HEK293 (cell line): ENCODE results near the gene BRINP2.

Experiments
- GLIS2 ChIP-seq: fragments of 450-650 bp; formaldehyde crosslinking; IDR thresholded peaks from 2 replicates; pipeline ENCODE4 v1.5.1; 2016; ENCODE audit warnings: missing biosample characterization, missing genetic modification characterization
- HOXC10 ChIP-seq: sonication (generic); formaldehyde crosslinking; IDR thresholded peaks from 2 replicates; pipeline ENCODE4 v1.8.1; 2023; ENCODE audit warnings: mild to moderate bottlenecking, missing genetic modification reagents
- INSM2 ChIP-seq: fragments of 450-650 bp; formaldehyde crosslinking; IDR thresholded peaks from 2 replicates; pipeline ENCODE4 v1.5.1; 2016; ENCODE audit warnings: missing biosample characterization, missing genetic modification characterization
- KLF10 ChIP-seq: fragments of 450-650 bp; IDR thresholded peaks from 2 replicates; pipeline ENCODE4 v1.5.1; 2018; ENCODE audit warnings: missing biosample characterization, mild to moderate bottlenecking, missing genetic modification characterization
- OSR2 ChIP-seq: fragments of 450-650 bp; formaldehyde crosslinking; IDR thresholded peaks from 2 replicates; pipeline ENCODE4 v1.5.1; 2016; ENCODE audit warnings: missing biosample characterization, missing genetic modification characterization
- PATZ1 ChIP-seq: fragments of 450-650 bp; formaldehyde crosslinking; IDR thresholded peaks from 2 replicates; pipeline ENCODE4 v1.5.1; 2016; ENCODE audit warnings: missing biosample characterization, missing genetic modification characterization
- PRDM10 ChIP-seq: fragments of 450-650 bp; formaldehyde crosslinking; IDR thresholded peaks from 2 replicates; pipeline ENCODE4 v1.5.1; 2016; ENCODE audit warnings: missing biosample characterization, missing genetic modification characterization
- TCF7L2 ChIP-seq: IDR thresholded peaks from 2 replicates; pipeline ENCODE4 v1.6.1; 2011; ENCODE audit warnings: low read depth, mild to moderate bottlenecking, inconsistent platforms, low read length, moderate library complexity, borderline replicate concordance
- ZBTB17 ChIP-seq: fragments of 450-650 bp; formaldehyde crosslinking; IDR thresholded peaks from 2 replicates; pipeline ENCODE4 v1.5.1; 2016; ENCODE audit warnings: missing biosample characterization, missing genetic modification characterization
- ZBTB44 ChIP-seq: fragments of 450-650 bp; IDR thresholded peaks from 2 replicates; pipeline ENCODE4 v1.5.1; 2018; ENCODE audit warnings: missing biosample characterization, mild to moderate bottlenecking, missing genetic modification characterization
- ZFP3 ChIP-seq: fragments of 450-650 bp; formaldehyde crosslinking; IDR thresholded peaks from 2 replicates; pipeline ENCODE4 v1.5.1; 2016; ENCODE audit warnings: low read depth, missing biosample characterization, missing genetic modification characterization
- ZFP37 ChIP-seq: fragments of 450-650 bp; formaldehyde crosslinking; IDR thresholded peaks from 2 replicates; pipeline ENCODE4 v1.5.1; 2016; ENCODE audit warnings: missing biosample characterization, missing genetic modification characterization
- ZNF140 ChIP-seq: fragments of 450-650 bp; formaldehyde crosslinking; IDR thresholded peaks from 2 replicates; pipeline ENCODE4 v1.5.1; 2016; ENCODE audit warnings: missing biosample characterization, missing genetic modification characterization
- ZNF175 ChIP-seq: fragments of 450-650 bp; formaldehyde crosslinking; IDR thresholded peaks from 2 replicates; pipeline ENCODE4 v1.5.1; 2016; ENCODE audit warnings: missing biosample characterization, missing genetic modification characterization
- ZNF223 ChIP-seq: fragments of 450-650 bp; formaldehyde crosslinking; IDR thresholded peaks from 2 replicates; pipeline ENCODE4 v1.5.1; 2016; ENCODE audit warnings: missing biosample characterization, missing genetic modification characterization
- ZNF26 ChIP-seq: fragments of 450-650 bp; formaldehyde crosslinking; IDR thresholded peaks from 2 replicates; pipeline ENCODE4 v1.5.1; 2016; ENCODE audit warnings: missing biosample characterization, missing genetic modification characterization
- ZNF350 ChIP-seq: fragments of 450-650 bp; formaldehyde crosslinking; IDR thresholded peaks from 2 replicates; pipeline ENCODE4 v1.5.0; 2017; ENCODE audit warnings: missing biosample characterization, mild to moderate bottlenecking, missing genetic modification characterization
- ZNF37A ChIP-seq: fragments of 450-650 bp; IDR thresholded peaks from 2 replicates; pipeline ENCODE4 v1.5.1; 2018; ENCODE audit warnings: missing biosample characterization, missing genetic modification characterization
- ZNF391 ChIP-seq: fragments of 450-650 bp; formaldehyde crosslinking; IDR thresholded peaks from 2 replicates; pipeline ENCODE4 v1.5.1; 2016; ENCODE audit warnings: low read depth, missing biosample characterization, missing genetic modification characterization, borderline replicate concordance
- ZNF426 ChIP-seq: fragments of 450-650 bp; formaldehyde crosslinking; IDR thresholded peaks from 2 replicates; pipeline ENCODE4 v1.5.1; 2017; ENCODE audit warnings: missing biosample characterization, missing genetic modification characterization, mild to moderate bottlenecking, inconsistent platforms, moderate library complexity
- ZNF473 ChIP-seq: fragments of 450-650 bp; formaldehyde crosslinking; IDR thresholded peaks from 2 replicates; pipeline ENCODE4 v1.5.1; 2017; ENCODE audit warnings: missing biosample characterization, missing genetic modification characterization
- ZNF558 ChIP-seq: fragments of 450-650 bp; formaldehyde crosslinking; IDR thresholded peaks from 2 replicates; pipeline ENCODE4 v1.5.1; 2016; ENCODE audit warnings: missing biosample characterization, missing genetic modification characterization
- ZNF561 ChIP-seq: fragments of 450-650 bp; IDR thresholded peaks from 2 replicates; pipeline ENCODE4 v1.5.1; 2018; ENCODE audit warnings: missing biosample characterization, missing genetic modification characterization, borderline replicate concordance
- ZNF624 ChIP-seq: fragments of 450-650 bp; formaldehyde crosslinking; IDR thresholded peaks from 2 replicates; pipeline ENCODE4 v1.5.1; 2017; ENCODE audit warnings: missing biosample characterization, missing genetic modification characterization
- ZNF629 ChIP-seq: fragments of 450-650 bp; formaldehyde crosslinking; IDR thresholded peaks from 2 replicates; pipeline ENCODE4 v1.5.1; 2017; ENCODE audit warnings: missing biosample characterization, missing genetic modification characterization
- ZNF654 ChIP-seq: fragments of 450-650 bp; formaldehyde crosslinking; IDR thresholded peaks from 2 replicates; pipeline ENCODE4 v1.5.1; 2016; ENCODE audit warnings: low read depth, missing biosample characterization, missing genetic modification characterization
- ZNF670 ChIP-seq: fragments of 450-650 bp; formaldehyde crosslinking; IDR thresholded peaks from 2 replicates; pipeline ENCODE4 v1.5.1; 2016; ENCODE audit warnings: missing biosample characterization, missing genetic modification characterization, low read depth
- ZNF701 ChIP-seq: fragments of 450-650 bp; formaldehyde crosslinking; IDR thresholded peaks from 2 replicates; pipeline ENCODE4 v1.5.1; 2016; ENCODE audit warnings: missing biosample characterization, missing genetic modification characterization
- ZSCAN18 ChIP-seq: fragments of 450-650 bp; formaldehyde crosslinking; IDR thresholded peaks from 2 replicates; pipeline ENCODE4 v1.5.1; 2016; ENCODE audit warnings: missing biosample characterization, missing genetic modification characterization

The BRINP2 gene

GRCh38 chr1:177124577-177125278 lies 46.0 kb upstream of the BRINP2 start (continued):
- TF ChIP-seq ZSCAN18 (tag by site-specific recombination) (no peak), ZNF654 (tag by site-specific recombination) (no peak), ZNF558 (tag by site-specific recombination) (no peak), ZNF350 (no peak), PRDM10 (no peak), TCF7L2 (no peak), HOXC10 (CRISPR knock-in tag) (no peak), ZBTB17 (0 out of 2 replicates have a peak, but pooled peaks have one; percentile 33), GLIS2 (tag by site-specific recombination) (no peak), ZNF624 (tag by site-specific recombination) (no peak), ZNF473 (tag by site-specific recombination) (no peak), ZNF391 (no peak), ZNF670 (tag by site-specific recombination) (no peak), ZFP3 (tag by site-specific recombination) (no peak), ZNF175 (tag by site-specific recombination) (no peak), ZNF701 (tag by site-specific recombination) (no peak), ZNF37A (no peak), ZNF140 (tag by site-specific recombination) (no peak), ZBTB44 (tag by site-specific recombination) (peak; percentile 73; the same call in 1 of the 2 replicates), ZNF561 (tag by site-specific recombination) (no peak), INSM2 (tag by site-specific recombination) (0 out of 2 replicates have a peak, but pooled peaks have one; percentile 17), OSR2 (tag by site-specific recombination) (peak; percentile 79), ZNF223 (tag by site-specific recombination) (no peak), ZNF26 (no peak), ZNF426 (no peak), KLF10 (tag by site-specific recombination) (no peak), PATZ1 (tag by site-specific recombination) (no peak), ZNF629 (tag by site-specific recombination) (no peak), ZFP37 (tag by site-specific recombination) (no peak)
